Astrocyte of the cerebellum (primary cell): ENCODE measurements around the gene KCNH5.

Experiments used
- DNase-seq: peaks from one replicate; pipeline ENCODE4 v3.0.0-alpha.2; 2011; ENCODE audit warnings: low read depth
- H3K4me3 ChIP-seq: 2 replicates; pipeline ENCODE4 v1.5.1; 2011; ENCODE audit warnings: mild to moderate bottlenecking, low read depth, low read length, moderate library complexity
- CTCF ChIP-seq: IDR thresholded peaks from 2 replicates; pipeline ENCODE4 v1.5.1; 2012; ENCODE audit warnings: low read length, low read depth, moderate library complexity, mild to moderate bottlenecking; ENCODE audit errors: missing control alignments
- in situ Hi-C: cut with HindIII; loops from 2 replicates; pipeline ENCODE4 v1.10.0; 2017; ENCODE audit warnings: low sequenced_read_pairs

The KCNH5 gene

GRCh38 chr14:62847168-62847567 lies 198.1 kb downstream of the KCNH5 start:
- DNase-seq, result no peak
- no peak for TF ChIP-seq CTCF
- in situ Hi-C loops, result loop anchor here (5.0 kb wide), 1 partner anchor 40 kb away; no protein-coding TSS in a partner anchor

DNA sequence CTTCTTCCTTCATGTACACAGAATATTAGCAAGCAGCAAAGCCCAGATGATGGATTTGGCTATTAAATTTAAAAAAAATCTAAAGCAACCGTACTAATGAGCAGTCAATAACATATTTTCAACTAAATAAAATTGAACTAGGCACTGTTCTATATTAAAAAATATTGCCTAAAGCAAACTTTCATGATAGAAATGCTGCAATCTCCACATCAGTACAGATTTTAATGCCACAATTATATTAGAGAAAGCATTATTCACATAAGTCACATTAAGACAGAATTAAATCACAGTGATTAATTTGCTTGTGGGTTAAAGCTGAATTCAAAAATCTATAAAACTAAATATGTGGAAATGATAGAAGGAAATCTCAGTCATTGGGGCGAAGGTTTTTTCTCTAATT lies 200.7 kb downstream of the KCNH5 start:
- TF ChIP-seq CTCF, result no peak
- no peak for DNase-seq
- in situ Hi-C loops, result no loop called here
- no peak overlapping the region for H3K4me3 ChIP-seq

More at GRCh38 chr14:62847168-62847567, 198.1 kb downstream of the KCNH5 start:
- H3K4me3 ChIP-seq, result no peak overlapping the region

- H3K4me3 ChIP-seq, result no peak overlapping the region
- DNase-seq, result peak; percentile 3
- in situ Hi-C loops, result no loop called here
- no peak for TF ChIP-seq CTCF
Measured at GRCh38 chr14:62824086-62824485, 221.2 kb downstream of the KCNH5 start.

- DNase-seq, result no peak
- no peak overlapping the region for H3K4me3 ChIP-seq
- no peak for TF ChIP-seq CTCF
- in situ Hi-C loops, result no loop called here
Measured at GRCh38 chr14:62819931-62820330, 225.3 kb downstream of the KCNH5 start.

DNA sequence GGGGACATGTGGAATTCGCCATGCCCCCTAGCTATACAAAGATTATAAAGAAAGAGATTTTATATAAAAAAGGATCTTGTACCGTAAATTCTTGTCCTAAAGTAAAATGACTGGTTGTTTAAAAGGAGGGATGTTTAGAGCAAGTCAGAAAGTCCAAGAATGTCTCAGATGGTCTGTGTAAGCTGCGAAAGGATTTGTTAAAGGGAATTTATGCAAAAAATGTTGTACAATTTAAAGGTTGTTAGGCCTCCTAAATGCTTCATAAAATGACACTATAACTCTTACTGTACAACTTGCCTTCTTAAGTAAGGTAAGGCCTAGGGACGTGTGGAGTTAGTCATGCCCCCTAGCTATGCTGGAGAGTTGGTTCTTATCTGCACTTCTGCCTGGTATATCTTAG lies 237.6 kb downstream of the KCNH5 start:
- DNase-seq, result no peak

GRCh38 chr14:62800577-62800976 lies 244.7 kb downstream of the KCNH5 start:
- in situ Hi-C loops, result no loop called here
- no peak for TF ChIP-seq CTCF
- DNase-seq, result no peak
- no peak overlapping the region for H3K4me3 ChIP-seq

More for the DNA sequence above, 237.6 kb downstream of the KCNH5 start:
- in situ Hi-C loops, result no loop called here
- no peak overlapping the region for H3K4me3 ChIP-seq
- no peak for TF ChIP-seq CTCF

DNA sequence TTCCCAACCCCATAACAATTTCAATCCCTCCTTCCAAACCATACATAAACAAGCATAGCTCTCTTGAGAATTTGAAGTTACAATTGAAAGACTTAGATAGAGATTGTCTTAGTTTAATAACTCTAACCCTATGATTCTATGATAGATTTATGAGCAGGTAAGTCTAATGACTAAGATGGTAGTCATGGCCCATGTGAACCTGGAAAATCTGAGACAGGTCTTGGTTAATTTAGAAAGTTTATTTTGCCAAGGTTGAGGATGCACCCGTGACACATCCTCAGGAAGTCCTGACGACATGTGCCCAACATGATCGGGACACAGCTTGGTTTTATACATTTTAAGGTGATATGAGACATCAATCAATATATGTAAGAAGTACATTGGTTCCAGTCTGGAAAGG lies 248.8 kb downstream of the KCNH5 start:
- DNase-seq, result no peak
- in situ Hi-C loops, result no loop called here
- no peak for TF ChIP-seq CTCF
- H3K4me3 ChIP-seq, result no peak overlapping the region
